Measurements from ENCODE around the gene PPM1E. TPM values are rescaled to one million over a fixed set of nuclear protein-coding genes. Genes with fewer than 3 reads are reported as not detected.

PPM1E gene
- polyA plus RNA-seq, 1 donor from 2014 or later: 39.5 TPM

DNA sequence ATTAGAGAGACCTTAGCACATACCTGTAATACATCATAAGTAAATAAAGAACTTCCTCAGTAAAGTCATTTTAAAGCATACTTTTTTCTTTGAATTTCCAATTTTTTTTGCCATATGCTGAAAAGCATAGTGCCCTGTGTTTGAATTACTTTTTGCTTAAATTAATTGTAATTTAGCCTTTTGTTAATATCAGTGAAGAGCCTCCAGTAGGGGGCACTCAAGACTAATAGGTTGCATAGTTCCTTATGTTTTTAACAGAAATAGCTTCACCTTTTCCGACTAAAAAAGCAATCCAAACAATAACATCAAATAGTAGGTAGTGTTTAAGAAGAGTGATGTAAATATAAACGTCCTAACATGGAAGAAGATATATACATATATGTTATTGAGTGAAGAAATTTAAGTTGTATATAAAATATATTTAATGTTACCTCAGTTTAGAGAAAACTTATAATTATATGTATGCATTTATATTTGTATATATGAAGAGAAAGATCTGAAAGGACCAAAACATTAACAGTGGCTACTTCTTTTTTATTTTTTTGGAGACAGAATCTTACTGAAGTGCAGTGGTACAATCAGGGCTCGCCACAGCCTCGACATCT is 44.6 kb upstream of the PPM1E start:
- H3K27ac ChIP-seq (ENCODE audit: low read length): no peak overlapping the region
- no peaks in the 10 kb centered on the region for H3K36me3 ChIP-seq (ENCODE audit: insufficient read depth, low read length)
- no peak overlapping the region for H2AFZ ChIP-seq (ENCODE audit: low read depth, low read length)
- H4K20me1 ChIP-seq (ENCODE audit: insufficient read depth): no peaks in the 10 kb centered on the region
- no peaks in the 10 kb centered on the region for H3F3A ChIP-seq (ENCODE audit: insufficient read depth, low read length, poor library complexity, severe bottlenecking)
- no peak overlapping the region for H3K4me2 ChIP-seq (ENCODE audit: low read length)
- no peaks in the 10 kb centered on the region for H3K9me3 ChIP-seq (ENCODE audit: low read length)
- no peaks in the 10 kb centered on the region for H3K79me2 ChIP-seq (replicated peaks; ENCODE audit: insufficient read depth, low read length)
- no peaks in the 10 kb centered on the region for H3K9me2 ChIP-seq (ENCODE audit: insufficient read depth, low read length)
- H3K9ac ChIP-seq (ENCODE audit: low read length): no peak overlapping the region
- TF ChIP-seq POLR2AphosphoS5 (IDR thresholded peaks at IDR 0.05) (no peak), CTCF (IDR thresholded peaks at IDR 0.05; ENCODE audit: poor library complexity, severe bottlenecking) (peak; percentile 87), EP300 (conservative IDR thresholded peaks at IDR 0.05; ENCODE audit: poor library complexity, severe bottlenecking) (no peak), RAD21 (conservative IDR thresholded peaks at IDR 0.05) (peak; percentile 92), SMC3 (conservative IDR thresholded peaks at IDR 0.05; ENCODE audit: poor library complexity) (peak; percentile 94)
- H3K4me3 ChIP-seq (ENCODE audit: low read length): no peak overlapping the region
- no peaks in the 10 kb centered on the region for H3K27me3 ChIP-seq (ENCODE audit: insufficient read depth, low read depth, low read length)

- no peak for TF ChIP-seq POLR2AphosphoS5 (IDR thresholded peaks at IDR 0.05)
- no peak for TF ChIP-seq EZH2 (IDR thresholded peaks at IDR 0.05; ENCODE audit: borderline replicate concordance, insufficient read depth, low read length, poor library complexity, severe bottlenecking)
- TF ChIP-seq CTCF (IDR thresholded peaks at IDR 0.05; ENCODE audit: poor library complexity, severe bottlenecking): no peak
- TF ChIP-seq SMC3 (conservative IDR thresholded peaks at IDR 0.05; ENCODE audit: poor library complexity): no peak
- Histone ChIP-seq H3F3A (ENCODE audit: insufficient read depth, low read length, poor library complexity, severe bottlenecking) (no peaks in the 10 kb centered on the region), H3K4me2 (ENCODE audit: low read length) (no peak overlapping the region), H4K20me1 (ENCODE audit: insufficient read depth) (no peaks in the 10 kb centered on the region), H3K9me3 (ENCODE audit: low read length) (no peaks in the 10 kb centered on the region), H3K36me3 (ENCODE audit: insufficient read depth, low read length) (no peaks in the 10 kb centered on the region), H3K4me3 (ENCODE audit: low read length) (no peak overlapping the region), H3K9ac (ENCODE audit: low read length) (no peak overlapping the region), H3K79me2 (replicated peaks; ENCODE audit: insufficient read depth, low read length) (no peaks in the 10 kb centered on the region), H3K9me2 (ENCODE audit: insufficient read depth, low read length) (no peaks in the 10 kb centered on the region), H3K27ac (ENCODE audit: low read length) (no peak overlapping the region), H3K27me3 (ENCODE audit: insufficient read depth, low read depth, low read length) (no peaks in the 10 kb centered on the region), H2AFZ (ENCODE audit: low read depth, low read length) (no peak overlapping the region)
Measured at GRCh38 chr17:58722274-58722673, 33.4 kb upstream of the PPM1E start.

DNA sequence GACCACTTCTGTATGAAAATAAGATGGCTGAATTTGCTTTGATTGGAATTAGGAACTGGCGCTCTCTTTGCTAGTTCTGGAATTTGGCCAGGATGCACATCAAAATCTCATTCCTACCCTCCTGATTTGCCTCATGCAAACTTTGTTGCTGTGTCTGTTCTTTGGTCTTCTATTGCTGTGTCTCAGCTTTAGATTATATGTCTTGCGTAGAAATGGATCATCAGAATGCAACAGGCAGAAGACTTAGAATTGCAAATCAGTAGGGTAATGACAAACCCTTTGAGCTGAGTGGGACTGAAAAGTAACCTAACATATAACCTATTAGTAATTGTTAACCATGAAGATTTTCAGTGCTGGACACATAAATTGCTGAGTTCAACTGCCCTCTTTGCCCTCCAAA is 33.0 kb upstream of the PPM1E start:
- Histone ChIP-seq H3F3A (ENCODE audit: insufficient read depth, low read length, poor library complexity, severe bottlenecking) (no peaks in the 10 kb centered on the region), H2AFZ (ENCODE audit: low read depth, low read length) (no peak overlapping the region), H3K9me2 (ENCODE audit: insufficient read depth, low read length) (no peaks in the 10 kb centered on the region), H3K9ac (ENCODE audit: low read length) (no peak overlapping the region), H3K27ac (ENCODE audit: low read length) (no peak overlapping the region), H3K36me3 (ENCODE audit: insufficient read depth, low read length) (no peaks in the 10 kb centered on the region), H4K20me1 (ENCODE audit: insufficient read depth) (no peaks in the 10 kb centered on the region), H3K9me3 (ENCODE audit: low read length) (no peaks in the 10 kb centered on the region), H3K79me2 (replicated peaks; ENCODE audit: insufficient read depth, low read length) (no peaks in the 10 kb centered on the region), H3K4me3 (ENCODE audit: low read length) (no peak overlapping the region), H3K27me3 (ENCODE audit: insufficient read depth, low read depth, low read length) (no peaks in the 10 kb centered on the region), H3K4me2 (ENCODE audit: low read length) (no peak overlapping the region)
- no peak for TF ChIP-seq TAF1 (IDR thresholded peaks at IDR 0.05; ENCODE audit: low read depth)
- TF ChIP-seq SMC3 (conservative IDR thresholded peaks at IDR 0.05; ENCODE audit: poor library complexity): no peak
- no peak for TF ChIP-seq RAD21 (conservative IDR thresholded peaks at IDR 0.05)
- no peak for TF ChIP-seq POLR2AphosphoS5 (IDR thresholded peaks at IDR 0.05)
- TF ChIP-seq EZH2 (IDR thresholded peaks at IDR 0.05; ENCODE audit: borderline replicate concordance, insufficient read depth, low read length, poor library complexity, severe bottlenecking): no peak
- no peak for TF ChIP-seq REST (IDR thresholded peaks at IDR 0.05; ENCODE audit: borderline replicate concordance)
- TF ChIP-seq EP300 (conservative IDR thresholded peaks at IDR 0.05; ENCODE audit: poor library complexity, severe bottlenecking): no peak
- TF ChIP-seq MXI1 (conservative IDR thresholded peaks at IDR 0.05; ENCODE audit: poor library complexity, severe bottlenecking): no peak
- TF ChIP-seq CTCF (IDR thresholded peaks at IDR 0.05; ENCODE audit: poor library complexity, severe bottlenecking): no peak
